CD4-positive, alpha-beta T cell (primary cell): Measurements from ENCODE around the gene ULK4. TPM values are rescaled to one million over a fixed set of nuclear protein-coding genes. Genes with fewer than 3 reads are reported as not detected.

Source experiments
- ATAC-seq: fragments of 200-7000 bp; cut with Tn5 transposase; one replicate; pipeline ENCODE4 v1.10.0; 2022; ENCODE audit warnings: mild to moderate bottlenecking; ENCODE audit not compliant: poor library complexity
- CTCF ChIA-PET: fragments of 350-600 bp; sonication (Branson Sonifier 250); formaldehyde crosslinking; loops from one replicate; lab custom pipeline; 2021; ENCODE audit warnings: antibody characterized with exemption, inconsistent platforms; lab: Charles Lee
- POLR2A ChIA-PET: fragments of 350-600 bp; sonication (Branson Sonifier 250); formaldehyde crosslinking; loops from one replicate; lab custom pipeline; 2021; ENCODE audit warnings: antibody characterized with exemption, inconsistent platforms; lab: Charles Lee
- DNase-seq, 14 experiments: peaks; one replicate each; pipeline ENCODE4 v3.0.0-alpha.2; 2013 to 2020; ENCODE audit warnings: mixed read lengths in 2 of 14
- H3K27ac ChIP-seq, 2 donors: one replicate each; pipeline versions ENCODE4 v1.5.1 to v1.7.0; 2013; ENCODE audit warnings: low read length in 2 of 2, low read depth in 1 of 2, mild to moderate bottlenecking in 1 of 2
- H3K27me3 ChIP-seq, 2 experiments: 1 replicate in 1 of 2; 2 replicates in 1 of 2; pipeline versions ENCODE4 v1.6.1 to v1.7.0; 2013; ENCODE audit warnings: low read length in 2 of 2, control low read depth in 1 of 2, mild to moderate bottlenecking in 1 of 2, moderate library complexity in 1 of 2; ENCODE audit not compliant: insufficient read depth in 2 of 2, control insufficient read depth in 1 of 2
- H3K36me3 ChIP-seq: one replicate; pipeline ENCODE4 v1.6.1; 2013; ENCODE audit warnings: low read length, control low read depth; ENCODE audit not compliant: insufficient read depth
- H3K4me1 ChIP-seq: one replicate; pipeline ENCODE4 v1.6.1; 2013; ENCODE audit warnings: low read length, control low read depth; ENCODE audit not compliant: insufficient read depth
- H3K4me3 ChIP-seq: one replicate; pipeline ENCODE4 v1.5.1; 2013; ENCODE audit warnings: mild to moderate bottlenecking, low read length, moderate library complexity
- H3K9me3 ChIP-seq, 2 experiments: 1 replicate in 1 of 2; 2 replicates in 1 of 2; pipeline versions ENCODE4 v1.6.1 to v1.7.0; 2013; ENCODE audit warnings: low read length in 2 of 2, mild to moderate bottlenecking in 2 of 2, control low read depth in 1 of 2, moderate library complexity in 1 of 2; ENCODE audit not compliant: control insufficient read depth in 1 of 2, insufficient read depth in 1 of 2
- H3K27ac Mint-ChIP-seq: one replicate; pipeline ENCODE4 v1.8.0; 2020; ENCODE audit warnings: mixed read lengths
- H3K27me3 Mint-ChIP-seq: one replicate; pipeline ENCODE4 v1.8.0; 2021; ENCODE audit warnings: mixed read lengths
- H3K36me3 Mint-ChIP-seq: one replicate; pipeline ENCODE4 v1.8.0; 2021; ENCODE audit warnings: low read depth, mixed read lengths
- H3K4me1 Mint-ChIP-seq: one replicate; pipeline ENCODE4 v1.8.0; 2021; ENCODE audit warnings: low read depth, mixed read lengths
- H3K4me3 Mint-ChIP-seq: one replicate; pipeline ENCODE4 v1.8.0; 2020; ENCODE audit warnings: mild to moderate bottlenecking, mixed read lengths
- H3K9me3 Mint-ChIP-seq: one replicate; pipeline ENCODE4 v1.8.0; 2020; ENCODE audit warnings: mixed read lengths
- intact Hi-C, 2 experiments: fragments of 100-400 bp; cut with DNase I in 1 of 2; cut with micrococcal nuclease in 1 of 2; formaldehyde crosslinking; loops; one replicate each; pipeline versions ENCODE4 v1.15.1 to v1.9.0; 2023 to 2025; cut with DNase I, micrococcal nuclease
- total RNA-seq, 174 experiments: library from RNA in 2 of 174; stranded (reverse) in 2 of 174; gene quantifications; one replicate each; pipeline ENCODE4 v1.2.3 and lab custom pipeline; 2021 to 2026
- TF ChIP-seq, protein P1 (sequence below): fragments of 200-600 bp; IDR thresholded peaks from one replicate; pipeline ENCODE4 v1.8.0; 2022; ENCODE audit warnings: antibody characterized with exemption, mild to moderate bottlenecking

Gene ULK4
- total RNA-seq, 2 experiments from 2014 or later, result 23.8 to 28.6 TPM

DNA sequence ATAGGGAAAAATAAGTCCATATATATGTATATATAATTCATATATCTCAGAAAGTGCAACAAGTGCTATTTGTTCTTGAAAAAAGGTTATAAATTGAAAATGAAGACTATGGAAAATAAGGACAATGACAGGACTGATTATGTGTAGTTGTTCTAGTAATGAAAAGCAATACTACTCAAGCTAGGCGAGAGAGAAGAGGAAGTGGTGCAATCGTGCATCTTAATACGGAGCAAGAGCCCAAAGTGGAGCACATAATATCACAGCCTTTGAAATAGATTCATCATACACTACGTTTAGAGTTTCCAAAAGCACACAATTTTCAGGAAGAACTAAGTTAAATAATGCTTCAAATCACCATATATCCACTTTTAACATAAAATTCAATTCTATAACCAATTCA is 87.9 kb downstream of the ULK4 start:
- ChIA-PET POLR2A (no interaction called here), CTCF (no interaction called here)
- no peaks in the 10 kb centered on the region for H3K9me3 Mint-ChIP-seq
- Histone ChIP-seq H3K36me3 (no peaks in the 10 kb centered on the region), H3K4me1 (no peaks in the 10 kb centered on the region), H3K4me3 (no peak overlapping the region), H3K27me3 (no peaks in the 10 kb centered on the region), H3K9me3 (no peaks in the 10 kb centered on the region), H3K27ac (no peak overlapping the region)
- H3K36me3 Mint-ChIP-seq, result peaks cover 28% of the 10 kb centered on the region
- no peak for ATAC-seq
- TF ChIP-seq, protein P1, sequence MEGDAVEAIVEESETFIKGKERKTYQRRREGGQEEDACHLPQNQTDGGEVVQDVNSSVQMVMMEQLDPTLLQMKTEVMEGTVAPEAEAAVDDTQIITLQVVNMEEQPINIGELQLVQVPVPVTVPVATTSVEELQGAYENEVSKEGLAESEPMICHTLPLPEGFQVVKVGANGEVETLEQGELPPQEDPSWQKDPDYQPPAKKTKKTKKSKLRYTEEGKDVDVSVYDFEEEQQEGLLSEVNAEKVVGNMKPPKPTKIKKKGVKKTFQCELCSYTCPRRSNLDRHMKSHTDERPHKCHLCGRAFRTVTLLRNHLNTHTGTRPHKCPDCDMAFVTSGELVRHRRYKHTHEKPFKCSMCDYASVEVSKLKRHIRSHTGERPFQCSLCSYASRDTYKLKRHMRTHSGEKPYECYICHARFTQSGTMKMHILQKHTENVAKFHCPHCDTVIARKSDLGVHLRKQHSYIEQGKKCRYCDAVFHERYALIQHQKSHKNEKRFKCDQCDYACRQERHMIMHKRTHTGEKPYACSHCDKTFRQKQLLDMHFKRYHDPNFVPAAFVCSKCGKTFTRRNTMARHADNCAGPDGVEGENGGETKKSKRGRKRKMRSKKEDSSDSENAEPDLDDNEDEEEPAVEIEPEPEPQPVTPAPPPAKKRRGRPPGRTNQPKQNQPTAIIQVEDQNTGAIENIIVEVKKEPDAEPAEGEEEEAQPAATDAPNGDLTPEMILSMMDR, result no peak
- H3K27ac Mint-ChIP-seq, result no peak overlapping the region
- H3K27me3 Mint-ChIP-seq, result no peaks in the 10 kb centered on the region
- no peaks in the 10 kb centered on the region for H3K4me1 Mint-ChIP-seq
- DNase-seq, result no peak
- H3K4me3 Mint-ChIP-seq, result no peak overlapping the region
- intact Hi-C loops, result no loop called here

DNA sequence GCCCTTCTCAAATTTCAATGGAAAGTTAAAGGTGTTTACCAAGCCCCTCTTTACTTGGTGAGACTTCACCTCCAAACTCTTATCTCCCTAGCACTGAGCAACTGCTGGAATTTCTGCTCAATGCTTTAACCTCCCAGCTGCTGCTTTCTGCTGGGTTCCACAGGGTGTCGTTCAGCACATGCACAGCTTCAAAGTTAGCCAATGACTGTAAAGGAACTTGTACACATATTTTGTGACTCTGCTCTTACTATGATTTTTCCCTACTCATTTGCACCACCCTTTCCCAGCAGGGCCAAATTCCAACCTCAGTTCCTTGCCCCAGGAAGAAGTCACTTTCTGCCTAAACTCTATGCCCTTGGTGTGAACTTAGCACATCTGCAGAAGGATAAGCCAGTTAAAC is 89.7 kb downstream of the ULK4 start:
- Mint-ChIP-seq H3K4me3 (no peak overlapping the region), H3K4me1 (no peaks in the 10 kb centered on the region), H3K27me3 (no peaks in the 10 kb centered on the region), H3K27ac (no peak overlapping the region), H3K36me3 (peaks cover 32% of the 10 kb centered on the region), H3K9me3 (no peaks in the 10 kb centered on the region)
- ATAC-seq, result no peak
- Histone ChIP-seq H3K36me3 (no peaks in the 10 kb centered on the region), H3K9me3 (no peaks in the 10 kb centered on the region), H3K4me1 (no peaks in the 10 kb centered on the region), H3K4me3 (no peak overlapping the region), H3K27me3 (no peaks in the 10 kb centered on the region), H3K27ac (no peak overlapping the region)
- intact Hi-C loops, result no loop called here
- TF ChIP-seq, protein P1, result no peak
- CTCF ChIA-PET, result no interaction called here
- POLR2A ChIA-PET, result no interaction called here
- DNase-seq, result no peak

DNA sequence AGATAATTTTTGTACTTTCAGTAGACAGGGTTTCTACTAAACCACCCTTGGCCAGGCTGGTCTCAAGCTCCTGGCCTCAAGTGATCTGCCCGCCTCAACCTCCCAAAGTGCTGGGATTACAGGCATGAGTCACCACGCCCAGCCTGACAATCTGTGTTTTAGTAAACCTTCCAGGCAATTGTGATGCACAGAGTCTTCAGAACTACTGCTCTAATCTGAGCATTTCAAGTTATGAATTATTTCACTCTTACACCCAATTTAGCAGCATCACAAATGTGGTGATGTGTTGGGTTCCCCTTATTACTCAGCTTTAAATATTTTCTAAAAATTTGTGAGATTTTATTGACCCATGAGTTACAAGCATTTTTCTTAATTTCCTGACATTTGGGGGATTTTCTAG is 94.4 kb downstream of the ULK4 start:
- no peak overlapping the region for H3K4me3 Mint-ChIP-seq
- H3K9me3 Mint-ChIP-seq, result no peaks in the 10 kb centered on the region
- Histone ChIP-seq H3K4me3 (no peak overlapping the region), H3K4me1 (no peaks in the 10 kb centered on the region), H3K27ac (no peak overlapping the region), H3K27me3 (no peaks in the 10 kb centered on the region), H3K36me3 (no peaks in the 10 kb centered on the region), H3K9me3 (peaks cover 0 to 5% of the 10 kb centered on the region in 2 experiments)
- CTCF ChIA-PET, result no interaction called here
- no peaks in the 10 kb centered on the region for H3K4me1 Mint-ChIP-seq
- ATAC-seq (no peak), DNase-seq (no peak)
- H3K36me3 Mint-ChIP-seq, result peaks cover 40% of the 10 kb centered on the region
- POLR2A ChIA-PET, result no interaction called here
- intact Hi-C loops, result no loop called here
- no peak overlapping the region for H3K27ac Mint-ChIP-seq
- H3K27me3 Mint-ChIP-seq, result no peaks in the 10 kb centered on the region
- TF ChIP-seq, protein P1, result no peak
